Measurements from ENCODE around the gene LRP1. TPM values are rescaled to one million over a fixed set of nuclear protein-coding genes. Genes with fewer than 3 reads are reported as not detected.
A peak's percentile ranks its signal among the peaks of the same experiment; 100 is the strongest.

LRP1 gene
- total and polyA plus RNA-seq, 3 experiments from 2014 or later = 0.29 to 2.5 (median 2.3) TPM

- peak in 1 of 5 donors; percentile 24 for DNase-seq
- Histone ChIP-seq H3K27ac (ENCODE audit: low read depth, low read length) (no peak overlapping the region), H3K4me3 (ENCODE audit: low read length) (no peak overlapping the region), H3K36me3 (ENCODE audit: insufficient read depth, low read length) (no peaks in the 10 kb centered on the region), H3K4me1 (ENCODE audit: insufficient read depth, low read length) (no peaks in the 10 kb centered on the region), H3K9me3 (ENCODE audit: low read length) (no peaks in the 10 kb centered on the region), H3K27me3 (ENCODE audit: insufficient read depth, low read length, poor library complexity, severe bottlenecking) (no peaks in the 10 kb centered on the region)
- H3K27ac Mint-ChIP-seq = no peak overlapping the region
- H3K36me3 Mint-ChIP-seq = peaks cover 0 to 1% (median 0%) of the 10 kb centered on the region in 3 donors
- no peaks in the 10 kb centered on the region for H3K4me1 Mint-ChIP-seq
- H3K9me3 Mint-ChIP-seq = no peaks in the 10 kb centered on the region
- ChIA-PET POLR2A (interaction anchor here (0.6 kb wide), 1 partner anchor 88 kb away, joined by 7 read pairs; no protein-coding TSS in a partner anchor), CTCF (interaction anchor here (1.2 kb wide), 1 partner anchor 9 kb away, joined by 3 read pairs; no protein-coding TSS in a partner anchor)
- peaks cover 3% of the 10 kb centered on the region in 2 donors for H3K27me3 Mint-ChIP-seq
- no peak overlapping the region for H3K4me3 Mint-ChIP-seq
These were observed 7.4 kb downstream of the LRP1 start for GRCh38 chr12:57135527-57136326.

- no peaks in the 10 kb centered on the region for H3K9me3 ChIP-seq (ENCODE audit: low read length)
- no peak overlapping the region for H3K4me3 ChIP-seq (ENCODE audit: low read length)
- DNase-seq = peak in 1 of 5 donors; percentile 6
- H3K4me1 ChIP-seq (ENCODE audit: insufficient read depth, low read length) = no peaks in the 10 kb centered on the region
- no peaks in the 10 kb centered on the region for H3K27me3 ChIP-seq (ENCODE audit: insufficient read depth, low read length, poor library complexity, severe bottlenecking)
- Mint-ChIP-seq H3K27ac (peak overlapping the region in 1 of 8 donors; percentile 14), H3K36me3 (peaks cover 0 to 2% (median 1%) of the 10 kb centered on the region in 3 donors), H3K27me3 (peaks cover 0 to 1% of the 10 kb centered on the region in 2 donors), H3K4me1 (peaks cover 0 to 3% (median 0%) of the 10 kb centered on the region in 3 donors), H3K4me3 (no peak overlapping the region), H3K9me3 (no peaks in the 10 kb centered on the region)
- no peak overlapping the region for H3K27ac ChIP-seq (ENCODE audit: low read depth, low read length)
- ChIA-PET CTCF (interaction anchor here (0.7 kb wide), 1 partner anchor 15 kb away, joined by 3 read pairs; no protein-coding TSS in a partner anchor), POLR2A (no interaction called here)
- H3K36me3 ChIP-seq (ENCODE audit: insufficient read depth, low read length) = no peaks in the 10 kb centered on the region
These were observed 10.4 kb downstream of the LRP1 start for GRCh38 chr12:57138526-57139272.

- Histone ChIP-seq H3K4me3 (ENCODE audit: low read length) (no peak overlapping the region), H3K9me3 (ENCODE audit: low read length) (no peaks in the 10 kb centered on the region), H3K27ac (ENCODE audit: low read depth, low read length) (no peak overlapping the region), H3K27me3 (ENCODE audit: insufficient read depth, low read length, poor library complexity, severe bottlenecking) (no peaks in the 10 kb centered on the region), H3K4me1 (ENCODE audit: insufficient read depth, low read length) (no peaks in the 10 kb centered on the region), H3K36me3 (ENCODE audit: insufficient read depth, low read length) (no peaks in the 10 kb centered on the region)
- Mint-ChIP-seq H3K9me3 (no peaks in the 10 kb centered on the region), H3K27me3 (peaks cover 0 to 1% of the 10 kb centered on the region in 2 donors), H3K4me3 (no peak overlapping the region), H3K36me3 (peaks cover 0 to 2% (median 0%) of the 10 kb centered on the region in 3 donors), H3K4me1 (peaks cover 0 to 3% (median 0%) of the 10 kb centered on the region in 3 donors), H3K27ac (no peak overlapping the region)
- ChIA-PET CTCF (interaction anchor here (2.2 kb wide), 1 partner anchor 16 kb away, joined by 10 read pairs; no protein-coding TSS in a partner anchor), POLR2A (no interaction called here)
- DNase-seq = peak in 1 of 5 donors; percentile 7
These were observed 11.7 kb downstream of the LRP1 start for GRCh38 chr12:57139796-57140649.

- Mint-ChIP-seq H3K9me3 (no peaks in the 10 kb centered on the region), H3K36me3 (peaks cover 0 to 2% (median 0%) of the 10 kb centered on the region in 3 donors), H3K27me3 (peaks cover 0 to 1% of the 10 kb centered on the region in 2 donors), H3K4me3 (no peak overlapping the region), H3K27ac (peak overlapping the region in 1 of 8 donors; percentile 58), H3K4me1 (peaks cover 0 to 3% (median 0%) of the 10 kb centered on the region in 3 donors)
- no peaks in the 10 kb centered on the region for H3K27me3 ChIP-seq (ENCODE audit: insufficient read depth, low read length, poor library complexity, severe bottlenecking)
- H3K27ac ChIP-seq (ENCODE audit: low read depth, low read length) = no peak overlapping the region
- CTCF ChIA-PET = interaction anchor here (2.2 kb wide), 1 partner anchor 17 kb away, joined by 10 read pairs; no protein-coding TSS in a partner anchor
- no peaks in the 10 kb centered on the region for H3K9me3 ChIP-seq (ENCODE audit: low read length)
- no peak overlapping the region for H3K4me3 ChIP-seq (ENCODE audit: low read length)
- DNase-seq = no peak
- H3K4me1 ChIP-seq (ENCODE audit: insufficient read depth, low read length) = no peaks in the 10 kb centered on the region
- POLR2A ChIA-PET = no interaction called here
- no peaks in the 10 kb centered on the region for H3K36me3 ChIP-seq (ENCODE audit: insufficient read depth, low read length)
These were observed 13.0 kb downstream of the LRP1 start for GRCh38 chr12:57141249-57141648.

GRCh38 chr12:57142121-57142520, 13.8 kb downstream of the LRP1 start:
- Histone ChIP-seq H3K27me3 (ENCODE audit: insufficient read depth, low read length, poor library complexity, severe bottlenecking) (no peaks in the 10 kb centered on the region), H3K4me1 (ENCODE audit: insufficient read depth, low read length) (no peaks in the 10 kb centered on the region), H3K4me3 (ENCODE audit: low read length) (no peak overlapping the region), H3K9me3 (ENCODE audit: low read length) (no peaks in the 10 kb centered on the region), H3K27ac (ENCODE audit: low read depth, low read length) (no peak overlapping the region), H3K36me3 (ENCODE audit: insufficient read depth, low read length) (no peaks in the 10 kb centered on the region)
- peaks cover 0 to 1% of the 10 kb centered on the region in 2 donors for H3K27me3 Mint-ChIP-seq
- ChIA-PET CTCF (interaction anchor here (1.3 to 2.2 kb wide), 2 partner anchors 18 to 40 kb away, joined by 3 to 10 read pairs; no protein-coding TSS in a partner anchor), POLR2A (no interaction called here)
- H3K9me3 Mint-ChIP-seq = no peaks in the 10 kb centered on the region
- H3K4me1 Mint-ChIP-seq = peaks cover 0 to 3% (median 0%) of the 10 kb centered on the region in 3 donors
- DNase-seq = no peak
- H3K36me3 Mint-ChIP-seq = peaks cover 0 to 2% (median 0%) of the 10 kb centered on the region in 3 donors
- H3K4me3 Mint-ChIP-seq = no peak overlapping the region
- H3K27ac Mint-ChIP-seq = no peak overlapping the region

GRCh38 chr12:57142727-57143126, 14.4 kb downstream of the LRP1 start:
- no peaks in the 10 kb centered on the region for H3K9me3 ChIP-seq (ENCODE audit: low read length)
- H3K36me3 Mint-ChIP-seq = peaks cover 0 to 2% (median 0%) of the 10 kb centered on the region in 3 donors
- H3K4me3 Mint-ChIP-seq = no peak overlapping the region
- H3K27me3 Mint-ChIP-seq = peaks cover 0 to 1% of the 10 kb centered on the region in 2 donors
- DNase-seq = no peak
- H3K27me3 ChIP-seq (ENCODE audit: insufficient read depth, low read length, poor library complexity, severe bottlenecking) = no peaks in the 10 kb centered on the region
- H3K4me1 ChIP-seq (ENCODE audit: insufficient read depth, low read length) = no peaks in the 10 kb centered on the region
- H3K27ac ChIP-seq (ENCODE audit: low read depth, low read length) = no peak overlapping the region
- no peak overlapping the region for H3K27ac Mint-ChIP-seq
- H3K9me3 Mint-ChIP-seq = no peaks in the 10 kb centered on the region
- no peaks in the 10 kb centered on the region for H3K36me3 ChIP-seq (ENCODE audit: insufficient read depth, low read length)
- ChIA-PET CTCF (interaction anchor here (1.3 kb wide), 1 partner anchor 39 kb away, joined by 3 read pairs; no protein-coding TSS in a partner anchor), POLR2A (no interaction called here)
- H3K4me1 Mint-ChIP-seq = peaks cover 0 to 3% (median 0%) of the 10 kb centered on the region in 3 donors
- H3K4me3 ChIP-seq (ENCODE audit: low read length) = no peak overlapping the region

- Histone ChIP-seq H3K4me1 (ENCODE audit: insufficient read depth, low read length) (no peaks in the 10 kb centered on the region), H3K27ac (ENCODE audit: low read depth, low read length) (no peak overlapping the region), H3K4me3 (ENCODE audit: low read length) (no peak overlapping the region), H3K9me3 (ENCODE audit: low read length) (no peaks in the 10 kb centered on the region), H3K36me3 (ENCODE audit: insufficient read depth, low read length) (no peaks in the 10 kb centered on the region), H3K27me3 (ENCODE audit: insufficient read depth, low read length, poor library complexity, severe bottlenecking) (no peaks in the 10 kb centered on the region)
- peaks cover 0 to 1% of the 10 kb centered on the region in 2 donors for H3K27me3 Mint-ChIP-seq
- no peak overlapping the region for H3K4me3 Mint-ChIP-seq
- no peaks in the 10 kb centered on the region for H3K9me3 Mint-ChIP-seq
- H3K36me3 Mint-ChIP-seq = peaks cover 0 to 2% (median 0%) of the 10 kb centered on the region in 3 donors
- H3K27ac Mint-ChIP-seq = no peak overlapping the region
- DNase-seq = peak in 1 of 5 donors; percentile 23
- ChIA-PET POLR2A (no interaction called here), CTCF (no interaction called here)
- peaks cover 0 to 3% (median 0%) of the 10 kb centered on the region in 3 donors for H3K4me1 Mint-ChIP-seq
These were observed 15.2 kb downstream of the LRP1 start for GRCh38 chr12:57143454-57143853.

Data from CD8-positive, alpha-beta memory T cell (primary cell).